K562 (cell line): Measurements from ENCODE around the gene COL23A1. TPM values are rescaled to one million over a fixed set of nuclear protein-coding genes. Genes with fewer than 3 reads are reported as not detected.

ENCODE experiments used
- CHAMP1 ChIP-seq: fragments of 450-650 bp; IDR thresholded peaks from 2 replicates; pipeline ENCODE4 v1.6.1; 2016; ENCODE audit warnings: mild to moderate bottlenecking
- DNMT1 ChIP-seq: fragments of 450-650 bp; IDR thresholded peaks from 2 replicates; pipeline ENCODE4 v1.6.1; 2016; ENCODE audit warnings: antibody characterized with exemption, mild to moderate bottlenecking
- MED1 ChIP-seq: sonication (generic); formaldehyde crosslinking; IDR thresholded peaks from 2 replicates; pipeline ENCODE4 v1.8.1; 2023; ENCODE audit warnings: missing genetic modification reagents, borderline replicate concordance
- PRDM10 ChIP-seq: fragments of 450-650 bp; IDR thresholded peaks from 2 replicates; pipeline ENCODE4 v1.6.1; 2018; ENCODE audit not compliant: partially characterized antibody
- SIN3B ChIP-seq: fragments of 450-650 bp; IDR thresholded peaks from 2 replicates; pipeline ENCODE4 v1.6.1; 2017; ENCODE audit warnings: low read depth, mild to moderate bottlenecking, moderate library complexity
- STAT5A ChIP-seq: IDR thresholded peaks from 2 replicates; pipeline ENCODE4 v1.6.1; 2012; ENCODE audit warnings: low read length, inconsistent platforms, borderline replicate concordance
- ZNF232 ChIP-seq: sonication (generic); formaldehyde crosslinking; IDR thresholded peaks from 2 replicates; pipeline ENCODE4 v1.8.0; 2022; ENCODE audit warnings: mild to moderate bottlenecking, missing genetic modification reagents
- ZNF639 ChIP-seq, 2 experiments: fragments of 200-800 bp in 1 of 2; sonication (Bioruptor generic) in 1 of 2; sonication (generic) in 1 of 2; formaldehyde crosslinking in 1 of 2; IDR thresholded peaks in 1 of 2; conservative IDR thresholded peaks in 1 of 2; 2 replicates each; pipeline versions ENCODE4 v1.5.0 to v1.6.1; 2016 to 2020; ENCODE audit warnings: missing compliant biosample characterization in 1 of 2, missing genetic modification characterization in 1 of 2, missing genetic modification reagents in 1 of 2
- polyA plus RNA-seq, 8 experiments: library from polyadenylated mRNA; depleted of rRNA in 4 of 8; stranded (reverse) in 5 of 8; unstranded in 3 of 8; fragments of >200 nt; fragmentation: Nextera tagmentation in 2 of 8; fragmentation: Illumina TruSeq in 1 of 8; extraction: Ambion mirVana in 2 of 8; extraction: Trizol in 1 of 8; gene quantifications; 2 replicates each; pipeline versions ENCODE4 v1.2.1 to v1.2.3, GENCODE V29; 2011 to 2014; ENCODE audit warnings: inconsistent platforms in 1 of 8, missing spikeins in 1 of 8
- total RNA-seq, 7 experiments: library from RNA; depleted of rRNA in 6 of 7; stranded (reverse); fragments of >200 nt in 6 of 7; fragmentation: Illumina TruSeq in 2 of 7; extraction: Trizol in 2 of 7; gene quantifications; 2 replicates each; pipeline versions ENCODE4 v1.2.1 to v1.2.3, GENCODE V29; 2011 to 2021; ENCODE audit warnings: low replicate concordance in 1 of 7

The COL23A1 gene
- total and polyA plus RNA-seq, 9 of the 15 experiments (the other 6 are each of a cell fraction or from before 2014, with no cell fraction given), result 0.09 TPM; not detected in 8

GRCh38 chr5:178341851-178342140 is 248.4 kb downstream of the COL23A1 start (continued):
- TF ChIP-seq CHAMP1 (no peak), PRDM10 (no peak), SIN3B (no peak), ZNF639 (CRISPR knock-in tag; conservative IDR thresholded peaks at IDR 0.05 in 1 of 2, IDR thresholded peaks at IDR 0.05 in 1 of 2) (no peak), MED1 (CRISPR knock-in tag) (no peak), DNMT1 (no peak), STAT5A (no peak), ZNF232 (CRISPR knock-in tag) (no peak)
- TF ChIP-seq, all 486 proteins: peak for 0
